Mesangial cell (primary cell): Measurements from ENCODE around the gene RASA2. TPM values are rescaled to one million over a fixed set of nuclear protein-coding genes. Genes with fewer than 3 reads are reported as not detected.

Source experiments
- total RNA-seq: library from RNA; depleted of rRNA; stranded (reverse); fragments of >200 nt; gene quantifications from 2 replicates; pipeline ENCODE4 v1.2.3, GENCODE V29; 2015

Gene RASA2, protein sequence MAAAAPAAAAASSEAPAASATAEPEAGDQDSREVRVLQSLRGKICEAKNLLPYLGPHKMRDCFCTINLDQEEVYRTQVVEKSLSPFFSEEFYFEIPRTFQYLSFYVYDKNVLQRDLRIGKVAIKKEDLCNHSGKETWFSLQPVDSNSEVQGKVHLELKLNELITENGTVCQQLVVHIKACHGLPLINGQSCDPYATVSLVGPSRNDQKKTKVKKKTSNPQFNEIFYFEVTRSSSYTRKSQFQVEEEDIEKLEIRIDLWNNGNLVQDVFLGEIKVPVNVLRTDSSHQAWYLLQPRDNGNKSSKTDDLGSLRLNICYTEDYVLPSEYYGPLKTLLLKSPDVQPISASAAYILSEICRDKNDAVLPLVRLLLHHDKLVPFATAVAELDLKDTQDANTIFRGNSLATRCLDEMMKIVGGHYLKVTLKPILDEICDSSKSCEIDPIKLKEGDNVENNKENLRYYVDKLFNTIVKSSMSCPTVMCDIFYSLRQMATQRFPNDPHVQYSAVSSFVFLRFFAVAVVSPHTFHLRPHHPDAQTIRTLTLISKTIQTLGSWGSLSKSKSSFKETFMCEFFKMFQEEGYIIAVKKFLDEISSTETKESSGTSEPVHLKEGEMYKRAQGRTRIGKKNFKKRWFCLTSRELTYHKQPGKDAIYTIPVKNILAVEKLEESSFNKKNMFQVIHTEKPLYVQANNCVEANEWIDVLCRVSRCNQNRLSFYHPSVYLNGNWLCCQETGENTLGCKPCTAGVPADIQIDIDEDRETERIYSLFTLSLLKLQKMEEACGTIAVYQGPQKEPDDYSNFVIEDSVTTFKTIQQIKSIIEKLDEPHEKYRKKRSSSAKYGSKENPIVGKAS
- 3.7 and 4.4 TPM in 2 replicates for total RNA-seq

DNA sequence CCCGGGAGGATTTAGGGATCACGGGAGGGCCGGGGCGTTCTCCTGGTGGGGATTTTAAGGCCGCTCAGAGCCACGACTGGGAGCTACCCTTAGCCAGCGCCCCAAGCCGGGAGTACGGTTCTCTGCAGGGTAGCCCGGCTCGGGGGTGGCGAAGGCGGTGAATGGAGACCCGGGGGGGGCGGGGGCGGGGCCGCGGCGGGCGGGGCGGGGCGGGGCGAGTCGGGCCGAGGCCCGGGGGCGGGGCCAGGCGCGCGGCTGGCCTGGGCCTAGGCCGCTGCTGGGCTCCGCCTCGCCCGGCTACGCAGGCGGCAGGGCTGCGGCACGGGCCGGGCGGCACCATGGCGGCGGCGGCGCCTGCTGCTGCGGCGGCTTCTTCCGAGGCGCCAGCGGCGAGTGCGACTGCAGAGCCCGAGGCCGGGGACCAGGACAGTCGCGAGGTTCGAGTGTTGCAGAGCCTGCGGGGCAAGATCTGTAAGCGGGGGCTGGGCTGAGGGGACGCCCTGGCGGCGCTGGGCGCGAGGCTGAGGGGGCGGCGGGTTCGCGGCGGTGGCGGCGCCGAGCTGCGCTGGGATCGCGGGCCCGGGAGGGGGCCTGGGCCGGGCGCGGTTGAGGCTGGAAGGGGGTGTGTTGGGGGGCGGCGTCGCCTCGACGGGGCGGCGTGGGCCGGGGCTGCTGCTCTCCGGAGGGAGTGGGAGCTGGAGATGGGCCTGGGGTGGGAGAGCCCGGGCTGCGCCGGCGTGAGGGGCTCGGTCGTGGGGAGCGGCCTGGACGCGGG, at the start of gene RASA2:
Gene RASA2, plus strand, starts transcription at position 282 of the 775 bp plus-strand sequence. Its CDS starts 57 bp downstream, at position 339.

Other genes with a start within 250 kb of the RASA2 start
- 54.9 and 71.6 TPM in 2 replicates for gene ZBTB38, start 118.5 kb upstream of the RASA2 start, total RNA-seq